Measurements from ENCODE around the gene MYO3B.

MYO3B gene, protein sequence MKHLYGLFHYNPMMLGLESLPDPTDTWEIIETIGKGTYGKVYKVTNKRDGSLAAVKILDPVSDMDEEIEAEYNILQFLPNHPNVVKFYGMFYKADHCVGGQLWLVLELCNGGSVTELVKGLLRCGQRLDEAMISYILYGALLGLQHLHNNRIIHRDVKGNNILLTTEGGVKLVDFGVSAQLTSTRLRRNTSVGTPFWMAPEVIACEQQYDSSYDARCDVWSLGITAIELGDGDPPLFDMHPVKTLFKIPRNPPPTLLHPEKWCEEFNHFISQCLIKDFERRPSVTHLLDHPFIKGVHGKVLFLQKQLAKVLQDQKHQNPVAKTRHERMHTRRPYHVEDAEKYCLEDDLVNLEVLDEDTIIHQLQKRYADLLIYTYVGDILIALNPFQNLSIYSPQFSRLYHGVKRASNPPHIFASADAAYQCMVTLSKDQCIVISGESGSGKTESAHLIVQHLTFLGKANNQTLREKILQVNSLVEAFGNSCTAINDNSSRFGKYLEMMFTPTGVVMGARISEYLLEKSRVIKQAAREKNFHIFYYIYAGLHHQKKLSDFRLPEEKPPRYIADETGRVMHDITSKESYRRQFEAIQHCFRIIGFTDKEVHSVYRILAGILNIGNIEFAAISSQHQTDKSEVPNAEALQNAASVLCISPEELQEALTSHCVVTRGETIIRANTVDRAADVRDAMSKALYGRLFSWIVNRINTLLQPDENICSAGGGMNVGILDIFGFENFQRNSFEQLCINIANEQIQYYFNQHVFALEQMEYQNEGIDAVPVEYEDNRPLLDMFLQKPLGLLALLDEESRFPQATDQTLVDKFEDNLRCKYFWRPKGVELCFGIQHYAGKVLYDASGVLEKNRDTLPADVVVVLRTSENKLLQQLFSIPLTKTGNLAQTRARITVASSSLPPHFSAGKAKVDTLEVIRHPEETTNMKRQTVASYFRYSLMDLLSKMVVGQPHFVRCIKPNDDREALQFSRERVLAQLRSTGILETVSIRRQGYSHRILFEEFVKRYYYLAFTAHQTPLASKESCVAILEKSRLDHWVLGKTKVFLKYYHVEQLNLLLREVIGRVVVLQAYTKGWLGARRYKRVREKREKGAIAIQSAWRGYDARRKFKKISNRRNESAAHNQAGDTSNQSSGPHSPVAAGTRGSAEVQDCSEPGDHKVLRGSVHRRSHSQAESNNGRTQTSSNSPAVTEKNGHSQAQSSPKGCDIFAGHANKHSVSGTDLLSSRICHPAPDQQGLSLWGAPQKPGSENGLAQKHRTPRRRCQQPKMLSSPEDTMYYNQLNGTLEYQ (N-terminal part only)

DNA sequence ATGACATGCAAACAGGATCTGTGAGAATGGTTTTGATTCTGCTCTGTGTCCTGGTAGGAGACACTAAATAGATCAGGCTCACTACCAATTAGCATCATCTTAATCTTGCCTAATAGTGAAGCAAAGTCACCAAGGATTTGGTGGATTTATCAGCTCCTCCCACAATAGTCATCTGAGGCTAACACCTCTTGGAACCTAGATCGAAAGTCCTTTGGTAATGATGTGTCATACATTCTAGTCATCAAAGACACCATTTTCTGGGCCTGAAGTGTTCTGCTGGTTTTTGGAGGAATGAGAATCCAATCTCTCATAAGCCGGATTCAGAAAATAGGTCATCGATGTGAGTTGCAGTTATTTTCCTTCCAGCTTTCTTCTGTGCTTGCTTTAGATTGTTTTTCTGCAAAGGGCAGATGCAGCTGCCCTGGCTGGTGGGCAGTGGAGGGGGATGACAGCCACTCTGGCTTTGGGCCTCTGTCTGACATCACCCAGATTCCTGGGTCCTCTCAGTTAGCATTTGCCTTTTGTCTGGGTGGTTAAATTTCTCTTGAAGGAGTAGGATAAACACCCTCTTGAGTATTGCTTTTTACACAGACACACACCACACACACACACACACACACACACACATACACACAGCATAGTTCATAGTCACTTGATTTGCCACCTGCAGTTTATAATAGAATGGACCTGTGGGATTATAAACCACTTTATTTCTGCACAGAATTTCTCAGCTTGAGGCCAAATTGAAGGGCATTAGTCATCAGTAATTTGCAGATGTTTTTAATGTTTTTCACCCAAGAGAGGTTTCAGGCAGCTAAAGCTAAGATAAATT, at the start of gene MYO3B:
MYO3B (plus strand) TSS at position 198 of the 832 bp plus-strand sequence; CDS start at position 339, 141 bp downstream.
- DNase-seq = no peak

DNA sequence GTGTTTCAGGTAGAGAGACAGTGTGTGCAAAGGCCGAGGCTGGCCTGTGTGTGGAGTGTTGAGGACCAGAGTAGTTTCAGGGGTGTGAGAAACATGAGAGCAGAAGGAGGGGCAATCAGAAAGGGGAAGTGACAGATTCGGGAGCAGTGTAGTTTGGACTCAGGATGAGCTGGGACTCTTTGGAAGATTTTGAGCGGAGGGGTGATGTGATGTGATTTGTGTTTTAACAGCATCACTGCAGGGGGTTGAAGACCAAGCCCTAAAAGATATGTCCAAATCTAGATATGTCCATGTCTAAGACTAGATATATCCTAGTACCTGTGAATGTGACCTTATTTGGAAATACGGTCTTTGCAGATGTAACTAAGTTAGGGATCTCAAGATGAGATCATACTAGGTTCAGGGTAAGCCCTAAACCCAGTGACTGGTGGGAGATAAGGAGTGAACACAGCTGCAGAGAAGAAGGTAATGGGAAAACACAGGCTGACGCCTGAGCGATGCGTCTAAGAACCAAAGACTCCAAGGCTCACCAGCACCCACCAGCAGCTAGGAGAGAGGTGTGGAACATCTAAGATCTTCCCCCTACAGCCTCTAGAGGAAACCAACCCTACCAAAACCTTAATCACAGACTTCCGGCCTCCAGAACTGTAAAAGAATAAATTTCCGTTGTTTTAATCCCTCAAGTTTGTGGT, 38.5 kb upstream of the MYO3B start:
- DNase-seq = no peak

- no peak for DNase-seq
Observed at GRCh38 chr2:170140561-170140960, 37.4 kb upstream of the MYO3B start.

GRCh38 chr2:170141865-170142264, 36.1 kb upstream of the MYO3B start:
- no peak for DNase-seq

DNA sequence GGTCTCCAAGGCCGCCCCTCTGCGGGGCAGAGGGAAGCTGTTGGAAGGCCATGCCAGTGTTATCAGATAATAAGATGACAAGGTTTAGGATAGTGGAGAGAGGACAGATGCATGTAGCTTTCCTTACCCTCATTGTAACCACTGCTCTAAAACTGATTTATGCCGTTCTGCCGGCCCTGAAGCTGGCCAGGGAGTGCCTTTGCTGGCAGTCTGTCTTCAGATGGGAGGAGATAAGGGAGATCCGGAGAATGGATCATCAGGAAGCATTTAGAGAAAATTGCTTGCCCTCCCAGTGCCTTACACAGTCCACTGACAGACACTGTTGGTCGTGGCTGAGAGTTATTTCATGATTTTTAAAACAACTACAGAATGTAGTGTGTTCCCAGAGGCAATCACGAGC, 35.4 kb upstream of the MYO3B start:
- no peak for DNase-seq

GRCh38 chr2:170143045-170143717, 34.8 kb upstream of the MYO3B start:
- no peak for DNase-seq

DNA sequence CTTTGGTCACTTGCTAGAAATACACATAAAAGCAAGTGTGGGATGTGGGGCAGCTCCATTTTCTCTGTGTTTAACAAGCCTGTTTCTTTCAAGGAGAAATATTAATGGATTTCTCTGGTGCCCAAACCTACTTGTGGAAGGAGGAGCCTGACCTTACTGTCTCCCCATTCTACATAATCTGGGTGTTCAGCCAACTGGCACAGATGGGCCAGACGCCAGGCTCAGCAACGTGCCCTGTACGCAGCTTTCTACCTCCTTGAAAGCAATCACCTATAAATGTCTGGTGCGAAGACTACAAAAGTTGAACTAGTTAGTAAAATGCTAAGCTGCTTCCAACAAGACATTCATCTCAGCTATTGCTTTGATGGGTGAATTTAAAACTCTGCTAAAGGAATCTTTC, 33.2 kb upstream of the MYO3B start:
- no peak for DNase-seq

DNA sequence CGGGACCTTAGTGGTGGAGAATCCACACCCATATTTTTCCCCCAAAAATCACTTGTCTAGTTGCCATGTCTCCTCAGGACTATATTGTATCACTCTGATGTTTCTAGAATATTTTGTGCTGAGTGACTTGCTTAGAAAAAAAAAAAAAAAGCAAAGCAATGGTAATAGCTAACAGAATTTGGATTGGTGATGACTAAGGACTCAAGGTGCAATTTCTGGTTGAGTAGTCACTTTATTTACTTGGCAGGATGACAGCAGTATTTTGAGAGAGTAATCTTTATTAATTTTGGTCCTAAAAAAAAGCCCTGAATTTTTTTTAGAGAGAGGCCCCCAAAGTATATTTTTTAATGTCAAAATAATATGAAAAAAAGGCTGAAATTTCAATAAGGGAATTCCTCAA, 32.8 kb upstream of the MYO3B start:
- DNase-seq = no peak

- no peak for DNase-seq
Observed at GRCh38 chr2:170145675-170146432, 32.1 kb upstream of the MYO3B start.

- no peak for DNase-seq
Observed at GRCh38 chr2:170146784-170147183, 31.2 kb upstream of the MYO3B start.

- DNase-seq = no peak
Observed at GRCh38 chr2:170147576-170147975, 30.4 kb upstream of the MYO3B start.

- DNase-seq = no peak
Observed at GRCh38 chr2:170148161-170148560, 29.8 kb upstream of the MYO3B start.

DNA sequence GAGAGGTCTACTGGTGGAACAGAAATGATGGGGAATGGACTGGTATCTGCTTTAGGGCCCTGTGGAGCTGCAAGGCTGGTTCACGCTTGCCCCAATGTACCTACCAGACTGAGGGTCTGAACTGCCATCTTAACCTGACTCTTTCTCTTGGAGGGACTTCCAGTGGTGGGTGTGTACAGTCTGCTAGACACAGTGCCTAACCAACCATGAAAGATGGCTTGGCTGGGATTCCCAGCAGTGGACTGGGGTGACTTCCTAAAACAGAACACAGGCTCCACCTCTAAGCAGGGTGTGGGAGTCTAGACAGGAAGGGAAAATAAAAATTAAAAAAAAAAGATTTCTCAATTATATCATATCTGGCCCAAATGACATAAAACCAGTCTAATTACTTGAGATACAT, 25.5 kb upstream of the MYO3B start:
- DNase-seq = no peak

DNA sequence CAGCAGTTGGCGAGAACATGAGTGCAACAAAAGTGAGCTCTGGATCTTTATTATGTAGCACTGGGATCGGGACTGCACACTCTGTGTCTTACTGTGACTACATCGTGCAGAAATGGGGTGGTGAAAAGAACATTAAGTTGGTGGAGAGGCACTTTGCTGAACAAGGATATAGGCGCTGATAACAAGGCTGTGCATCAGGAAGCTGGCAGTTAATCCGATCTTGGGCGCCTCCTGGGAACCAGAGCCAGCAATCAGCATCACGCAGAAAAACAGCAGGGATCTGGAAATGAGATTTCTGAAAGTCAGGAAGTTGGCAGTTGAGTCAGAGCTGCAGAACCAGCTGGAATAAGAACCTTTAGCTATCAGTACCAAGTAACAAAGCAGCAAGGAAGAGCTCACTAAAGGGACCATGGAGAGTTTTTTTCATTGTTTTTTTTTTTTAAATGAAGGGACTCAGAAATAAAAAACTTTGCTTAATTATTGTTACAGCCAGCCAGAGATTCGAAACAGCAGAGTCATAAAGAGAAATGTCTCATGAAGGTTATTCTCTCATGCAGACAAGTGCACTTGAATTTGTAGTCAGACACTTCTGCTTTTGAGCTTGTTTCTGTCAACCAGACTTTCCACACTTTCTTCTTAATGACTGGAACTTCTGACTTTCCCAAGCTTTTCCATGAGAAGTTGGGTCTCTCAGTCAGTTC, 22.8 kb upstream of the MYO3B start:
- DNase-seq = no peak

DNA sequence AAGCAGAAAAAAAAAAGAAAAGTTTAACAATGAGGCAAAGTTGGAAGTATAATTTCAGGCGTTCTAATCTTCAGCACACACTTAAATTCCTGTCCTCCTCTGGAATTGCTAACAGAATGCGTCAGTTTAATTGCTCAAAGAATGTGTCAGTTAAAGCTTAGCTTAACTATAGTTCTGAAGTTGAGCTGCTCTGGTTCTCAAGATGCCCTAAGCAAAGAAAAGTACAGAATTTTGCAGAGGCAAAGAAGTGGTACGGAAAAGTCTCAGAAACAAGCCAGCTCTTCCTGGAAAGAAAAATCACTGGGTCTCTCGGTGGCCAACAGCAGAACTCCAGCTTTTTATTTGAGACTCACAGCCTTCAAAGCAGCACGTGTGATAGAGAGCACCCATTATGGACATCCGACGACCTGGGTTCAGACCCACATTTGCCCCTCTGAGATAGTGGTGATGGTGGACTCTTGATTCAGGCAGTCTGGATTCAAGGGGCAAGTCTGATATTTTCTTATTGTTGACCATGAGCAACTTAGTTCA, 22.2 kb upstream of the MYO3B start:
- DNase-seq = no peak

DNA sequence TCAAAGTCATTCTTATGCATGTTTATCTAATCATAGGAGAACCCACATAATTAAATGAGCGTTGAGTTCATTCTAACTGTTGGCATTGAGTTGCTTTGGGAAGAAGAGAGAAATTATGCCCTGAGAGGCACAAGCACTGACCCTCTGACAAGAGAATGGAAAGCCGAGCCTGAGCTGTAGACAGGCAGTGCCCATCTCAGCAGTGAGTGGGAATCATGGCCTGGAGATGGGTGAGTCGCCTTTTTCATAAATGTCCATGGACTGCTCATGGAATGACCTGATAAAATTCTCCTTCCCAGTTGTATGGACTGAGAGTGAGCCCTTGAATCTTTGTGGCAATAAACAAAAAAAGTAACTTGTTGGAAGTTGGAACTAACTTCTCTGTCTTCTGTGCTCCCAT, 21.4 kb upstream of the MYO3B start:
- DNase-seq = no peak

DNA sequence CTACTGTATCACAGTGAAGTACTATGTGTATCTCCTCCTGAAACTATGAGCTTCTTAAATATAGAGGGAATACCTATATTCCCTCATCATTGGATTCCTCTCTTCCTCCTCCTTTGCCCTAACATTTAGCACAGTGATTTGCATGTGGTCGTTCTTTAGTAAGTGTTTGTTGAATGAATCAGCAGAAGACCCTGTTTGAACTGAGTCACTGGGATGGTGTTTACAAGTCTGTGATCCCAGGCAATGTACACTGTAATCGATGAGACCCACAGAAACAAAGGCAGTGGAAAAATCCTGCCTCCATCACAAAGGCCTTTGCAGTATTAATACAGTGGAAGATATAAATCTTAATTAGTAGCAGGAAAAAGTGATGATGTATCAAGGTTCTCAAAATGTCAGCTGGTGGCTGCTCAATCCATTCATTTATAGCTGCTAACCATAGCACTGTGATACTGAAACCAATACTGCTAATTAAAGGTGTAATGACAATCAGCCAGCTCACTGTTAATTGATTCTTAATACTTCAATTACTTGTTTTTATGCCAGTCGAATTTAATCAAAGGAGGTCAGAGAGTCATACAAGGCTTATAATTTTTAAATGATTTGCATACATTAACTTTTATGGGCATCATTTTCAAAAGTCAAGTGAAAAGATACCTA, 20.8 kb upstream of the MYO3B start:
- DNase-seq = no peak

- DNase-seq = no peak
Observed at GRCh38 chr2:170159060-170159459, 18.9 kb upstream of the MYO3B start.

All from stimulated activated naive CD4-positive, alpha-beta T cell (primary cell).